Measurements from ENCODE around the gene ARID1B.

ARID1B gene

DNA sequence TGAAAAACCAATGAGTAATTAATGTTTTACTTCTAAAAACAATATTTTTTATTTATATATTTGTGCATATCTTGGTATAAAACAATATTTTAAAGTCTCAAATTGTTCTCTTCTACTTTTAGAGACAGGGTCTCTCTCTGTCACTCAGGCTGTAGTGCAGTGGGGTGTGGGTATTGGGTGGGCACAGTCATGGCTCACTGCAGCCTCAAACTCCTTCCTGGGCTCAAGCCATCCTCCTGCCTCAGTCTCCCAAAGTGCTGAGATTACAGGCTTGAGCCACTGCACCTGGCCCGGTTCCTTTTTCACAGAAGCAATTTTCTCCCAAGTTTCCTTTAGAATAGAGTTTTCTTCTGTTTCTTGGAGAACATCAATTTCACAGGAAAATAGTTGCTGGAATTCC, 443.3 kb downstream of the ARID1B start:
- peaks cover 2% of the 10 kb centered on the region for H3K27me3 Mint-ChIP-seq
- H3K4me3 Mint-ChIP-seq = peak overlapping the region; percentile 81
- peak overlapping the region; percentile 89 for H3K27ac Mint-ChIP-seq
- DNase-seq = peak; percentile 25
- peaks cover 29% of the 10 kb centered on the region for H3K4me1 Mint-ChIP-seq (ENCODE audit: low read depth)
- no peaks in the 10 kb centered on the region for H3K36me3 Mint-ChIP-seq (ENCODE audit: low read depth)
- H3K9me3 Mint-ChIP-seq = no peaks in the 10 kb centered on the region

DNA sequence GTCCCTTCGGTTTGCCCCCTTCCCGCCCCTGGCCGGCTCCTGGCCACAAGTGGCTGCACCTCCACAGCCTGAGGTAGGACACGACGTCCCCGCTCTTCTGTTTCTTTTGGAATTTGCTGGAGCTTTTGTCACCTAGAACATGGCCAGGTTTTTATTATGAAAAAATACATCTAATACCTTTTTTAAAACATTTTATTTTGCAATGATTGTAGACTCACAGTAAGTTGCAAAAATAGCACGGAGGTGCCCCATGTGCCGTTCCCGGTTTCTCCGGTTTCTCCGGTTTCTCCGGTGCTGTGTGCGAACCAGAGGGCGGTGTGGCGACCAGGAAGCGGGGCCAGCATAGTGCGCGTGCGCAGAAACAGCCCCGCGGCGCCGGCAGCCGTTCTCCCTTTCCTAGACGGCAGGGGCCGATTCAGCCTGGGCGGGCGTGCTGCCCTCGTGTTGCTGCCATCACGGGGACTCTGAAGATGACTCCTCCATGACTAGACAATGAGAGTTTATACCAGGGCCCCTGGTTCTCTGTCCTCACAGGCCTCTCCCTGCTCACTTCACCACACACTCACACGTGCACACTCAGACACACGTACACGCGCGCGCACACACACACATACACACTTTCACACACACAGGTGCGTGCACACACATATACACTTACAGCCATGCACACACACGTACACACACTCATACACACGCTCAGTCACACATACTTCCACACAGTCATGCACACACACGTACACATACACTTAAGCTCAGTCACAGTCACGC, 444.1 kb downstream of the ARID1B start:
- H3K4me3 Mint-ChIP-seq = peak overlapping the region; percentile 81

DNA sequence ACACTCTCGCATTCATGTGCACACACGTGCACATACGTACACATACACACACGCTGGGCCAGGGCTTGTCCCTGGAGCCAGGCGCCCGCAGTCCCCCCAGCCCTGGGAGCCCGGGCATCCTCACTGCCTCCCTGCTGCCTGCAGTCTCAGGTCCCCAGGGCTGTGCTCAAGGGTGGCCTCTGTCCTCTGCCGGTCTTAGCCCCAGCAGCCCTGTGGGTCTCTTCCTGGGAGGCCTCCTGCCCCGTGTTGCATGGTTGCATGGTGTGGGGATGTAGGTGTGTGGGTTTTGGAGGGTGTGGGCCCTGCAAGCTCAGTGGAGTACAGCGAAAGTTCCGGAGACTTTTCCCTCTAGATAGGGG, 444.6 kb downstream of the ARID1B start:
- DNase-seq = no peak
- Mint-ChIP-seq H3K27ac (peak overlapping the region; percentile 89), H3K4me3 (peak overlapping the region; percentile 81), H3K9me3 (no peaks in the 10 kb centered on the region), H3K36me3 (ENCODE audit: low read depth) (no peaks in the 10 kb centered on the region), H3K4me1 (ENCODE audit: low read depth) (peaks cover 29% of the 10 kb centered on the region), H3K27me3 (peaks cover 2% of the 10 kb centered on the region)

More for the DNA sequence above, 444.1 kb downstream of the ARID1B start:
- peak; percentile 90 for DNase-seq
- H3K36me3 Mint-ChIP-seq (ENCODE audit: low read depth) = no peaks in the 10 kb centered on the region
- H3K9me3 Mint-ChIP-seq = no peaks in the 10 kb centered on the region
- H3K27ac Mint-ChIP-seq = peak overlapping the region; percentile 89
- H3K4me1 Mint-ChIP-seq (ENCODE audit: low read depth) = peaks cover 29% of the 10 kb centered on the region
- peaks cover 2% of the 10 kb centered on the region for H3K27me3 Mint-ChIP-seq

DNA sequence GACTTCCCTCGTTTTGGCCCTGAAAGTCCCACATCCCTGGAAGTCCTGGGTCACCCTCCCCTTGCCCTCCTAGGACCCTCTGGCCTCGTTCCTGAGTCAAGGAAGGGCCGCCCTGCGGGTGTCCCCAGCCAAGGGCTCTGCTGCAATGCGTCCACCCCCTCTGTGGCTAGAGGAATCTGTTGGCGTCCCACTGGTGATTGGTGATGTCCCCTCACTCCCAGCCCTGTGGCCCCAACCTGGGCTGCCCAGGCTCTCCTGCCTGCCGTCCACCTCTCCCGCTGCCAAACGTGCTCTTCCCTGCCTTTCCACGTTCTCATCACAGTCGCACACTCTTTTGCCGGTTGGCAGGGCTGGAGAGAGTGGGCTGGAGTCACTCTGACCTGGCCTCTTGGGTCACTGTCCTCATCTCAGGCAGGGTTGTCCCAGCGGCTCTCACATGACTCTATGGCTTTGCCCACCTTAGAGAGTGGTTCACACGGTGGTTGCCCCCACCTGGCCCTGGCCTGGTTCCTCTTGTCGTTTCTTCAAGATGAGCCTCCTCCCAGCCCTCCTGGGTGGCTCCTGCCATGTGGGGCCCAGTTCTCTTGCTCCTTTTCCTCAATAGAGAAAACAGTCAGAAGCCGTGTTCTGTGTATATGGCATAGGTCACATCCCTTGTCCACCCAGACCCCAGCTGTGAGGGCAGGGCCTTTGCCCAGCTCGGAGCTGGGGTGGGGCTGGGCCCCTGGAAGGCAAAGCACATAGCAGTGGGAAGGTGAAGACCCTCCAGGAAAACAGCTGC, 445.2 kb downstream of the ARID1B start:
- Mint-ChIP-seq H3K36me3 (ENCODE audit: low read depth) (no peaks in the 10 kb centered on the region), H3K27me3 (peaks cover 2% of the 10 kb centered on the region), H3K27ac (no peak overlapping the region), H3K4me3 (no peak overlapping the region), H3K4me1 (ENCODE audit: low read depth) (peaks cover 35% of the 10 kb centered on the region), H3K9me3 (no peaks in the 10 kb centered on the region)
- DNase-seq = no peak

DNA sequence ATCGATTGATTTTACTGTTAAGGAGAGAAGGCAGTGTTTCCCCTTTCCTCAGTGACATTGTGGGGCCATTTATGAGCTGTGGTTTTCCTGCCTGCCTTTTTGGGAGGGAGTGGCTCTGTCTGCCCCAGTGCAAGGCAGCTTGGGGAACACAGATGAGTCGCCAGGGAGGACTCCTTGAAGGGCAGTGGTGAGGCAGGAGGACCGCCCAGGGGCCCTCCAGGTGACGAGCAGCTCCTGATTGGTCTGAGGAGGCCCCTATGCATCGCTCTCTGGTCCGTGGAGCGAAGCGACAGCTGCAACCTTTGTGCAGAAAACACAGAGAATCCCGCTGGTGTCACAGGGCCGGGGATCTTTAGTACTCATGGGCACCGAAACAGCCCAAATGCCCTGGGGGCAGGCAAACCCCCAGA, 445.8 kb downstream of the ARID1B start:
- Mint-ChIP-seq H3K27me3 (peaks cover 2% of the 10 kb centered on the region), H3K4me1 (ENCODE audit: low read depth) (peaks cover 41% of the 10 kb centered on the region), H3K27ac (no peak overlapping the region), H3K4me3 (no peak overlapping the region), H3K36me3 (ENCODE audit: low read depth) (no peaks in the 10 kb centered on the region), H3K9me3 (no peaks in the 10 kb centered on the region)
- DNase-seq = no peak

DNA sequence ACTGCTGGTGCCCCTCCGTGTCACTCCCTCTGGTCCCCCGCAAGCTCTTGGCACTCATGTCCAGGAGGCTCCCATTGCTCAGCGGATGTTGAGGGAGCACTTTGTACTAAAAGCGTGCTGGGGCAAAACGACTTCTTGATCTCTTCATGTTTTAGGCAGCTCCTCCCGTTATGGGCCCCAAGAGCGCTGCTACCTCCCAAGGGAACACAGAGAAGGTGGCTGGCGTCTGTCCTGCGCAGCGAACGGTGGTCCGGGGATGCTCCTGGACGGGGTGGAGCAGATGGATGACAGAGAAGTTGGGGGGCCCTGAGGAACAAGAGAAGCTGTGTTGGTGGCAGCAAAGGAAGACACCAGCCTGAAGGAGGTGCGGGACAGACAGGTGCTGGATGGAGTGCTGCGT, 446.3 kb downstream of the ARID1B start:
- Mint-ChIP-seq H3K9me3 (no peaks in the 10 kb centered on the region), H3K4me3 (no peak overlapping the region), H3K4me1 (ENCODE audit: low read depth) (peaks cover 41% of the 10 kb centered on the region), H3K27ac (no peak overlapping the region), H3K27me3 (peaks cover 2% of the 10 kb centered on the region), H3K36me3 (ENCODE audit: low read depth) (no peaks in the 10 kb centered on the region)
- DNase-seq = no peak

DNA sequence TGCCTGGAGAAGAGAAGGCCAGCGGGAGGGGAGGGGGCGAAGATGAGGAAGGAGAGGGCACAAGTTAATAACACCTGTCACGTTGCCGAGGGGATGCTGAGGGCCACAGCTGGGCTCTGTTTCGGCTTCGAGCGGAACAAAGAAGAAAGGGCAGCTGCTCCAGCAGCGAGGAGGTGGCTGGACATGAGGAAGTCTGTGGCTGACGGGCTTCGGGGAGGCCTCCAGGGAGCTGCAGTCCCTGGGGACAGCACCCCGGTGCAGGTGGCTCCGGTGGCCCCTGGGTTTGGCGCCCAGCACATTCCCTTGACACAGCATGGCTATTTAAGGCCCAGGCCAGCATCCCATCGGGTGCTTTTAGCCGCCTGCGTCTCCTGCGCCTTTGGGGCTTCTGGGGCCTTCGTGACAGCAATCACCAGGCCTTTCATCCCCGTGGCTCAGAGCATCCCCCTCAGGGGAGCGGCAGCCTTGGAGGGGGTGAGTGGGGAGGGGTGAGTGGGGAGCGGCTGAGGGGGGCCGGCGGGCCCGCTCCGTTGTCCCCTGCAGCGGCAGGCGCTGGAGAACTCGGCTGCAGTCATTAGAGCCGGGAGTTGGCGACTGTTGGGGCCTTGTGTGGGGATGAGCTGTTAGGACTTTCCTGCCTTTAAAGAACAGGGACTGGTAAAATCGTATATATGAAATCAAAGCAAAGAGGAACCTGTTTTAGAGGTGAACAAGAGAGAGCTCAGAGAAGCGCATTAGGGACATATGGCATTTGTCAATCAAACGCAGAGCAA, 447.2 kb downstream of the ARID1B start:
- Mint-ChIP-seq H3K4me1 (ENCODE audit: low read depth) (peaks cover 45% of the 10 kb centered on the region), H3K9me3 (no peaks in the 10 kb centered on the region), H3K27me3 (peaks cover 2% of the 10 kb centered on the region), H3K36me3 (ENCODE audit: low read depth) (no peaks in the 10 kb centered on the region), H3K4me3 (no peak overlapping the region), H3K27ac (no peak overlapping the region)
- no peak for DNase-seq

DNA sequence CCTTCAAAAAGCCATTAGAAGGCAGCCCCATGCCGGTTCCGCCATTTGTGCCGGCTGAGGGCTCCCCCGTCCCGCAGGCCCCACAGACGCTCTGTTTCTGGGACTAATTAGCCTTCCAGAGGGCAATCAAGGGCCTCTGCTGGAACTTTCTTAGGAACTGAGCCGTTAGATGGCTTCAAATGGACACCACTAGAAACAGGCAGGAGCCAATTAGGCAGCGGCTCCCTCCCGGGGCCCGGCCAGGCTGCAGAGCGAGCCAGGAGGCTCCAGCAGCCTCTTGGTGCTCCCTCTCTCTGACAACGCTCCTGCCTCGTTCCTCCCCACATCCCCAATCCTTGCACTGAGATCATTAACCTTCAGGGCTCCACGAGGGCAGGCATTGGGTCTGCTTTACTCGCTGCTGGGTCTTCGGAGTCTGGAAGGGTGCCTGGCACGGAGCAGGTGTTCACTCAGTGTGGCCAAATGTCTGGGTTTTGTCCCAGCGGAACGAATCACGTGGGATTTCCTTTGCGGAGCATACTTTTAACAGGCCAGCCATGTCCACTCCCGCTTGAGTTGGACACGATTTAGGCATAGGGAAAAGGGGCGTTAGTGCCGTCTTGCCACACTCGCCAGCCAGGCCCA, 447.9 kb downstream of the ARID1B start:
- Mint-ChIP-seq H3K9me3 (no peaks in the 10 kb centered on the region), H3K27ac (no peak overlapping the region), H3K27me3 (peaks cover 2% of the 10 kb centered on the region), H3K36me3 (ENCODE audit: low read depth) (no peaks in the 10 kb centered on the region), H3K4me3 (no peak overlapping the region), H3K4me1 (ENCODE audit: low read depth) (peaks cover 42% of the 10 kb centered on the region)
- DNase-seq = no peak

DNA sequence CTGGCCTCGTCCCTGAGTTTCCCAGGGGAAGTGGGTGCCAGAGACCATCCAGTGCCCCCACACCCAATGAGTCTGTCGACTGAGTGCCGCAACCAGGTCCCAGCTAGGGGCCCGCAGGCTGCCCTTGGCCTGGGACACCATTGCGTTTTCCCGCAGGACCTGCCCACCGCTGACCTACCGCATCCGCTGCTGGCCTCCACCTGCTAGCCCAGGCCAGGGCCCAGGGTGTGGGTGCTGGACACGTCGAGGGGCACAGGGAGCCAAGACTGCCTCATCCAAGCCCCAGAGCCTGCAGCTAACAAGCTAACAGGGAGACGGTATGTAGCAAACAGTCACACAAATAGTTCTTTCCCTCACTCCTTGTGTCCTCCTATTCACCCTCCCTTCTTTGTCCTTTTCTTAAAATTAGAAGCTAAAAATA, 448.4 kb downstream of the ARID1B start:
- Mint-ChIP-seq H3K27ac (no peak overlapping the region), H3K9me3 (no peaks in the 10 kb centered on the region), H3K4me3 (no peak overlapping the region), H3K27me3 (peaks cover 2% of the 10 kb centered on the region), H3K36me3 (ENCODE audit: low read depth) (no peaks in the 10 kb centered on the region), H3K4me1 (ENCODE audit: low read depth) (peaks cover 40% of the 10 kb centered on the region)
- DNase-seq = no peak

DNA sequence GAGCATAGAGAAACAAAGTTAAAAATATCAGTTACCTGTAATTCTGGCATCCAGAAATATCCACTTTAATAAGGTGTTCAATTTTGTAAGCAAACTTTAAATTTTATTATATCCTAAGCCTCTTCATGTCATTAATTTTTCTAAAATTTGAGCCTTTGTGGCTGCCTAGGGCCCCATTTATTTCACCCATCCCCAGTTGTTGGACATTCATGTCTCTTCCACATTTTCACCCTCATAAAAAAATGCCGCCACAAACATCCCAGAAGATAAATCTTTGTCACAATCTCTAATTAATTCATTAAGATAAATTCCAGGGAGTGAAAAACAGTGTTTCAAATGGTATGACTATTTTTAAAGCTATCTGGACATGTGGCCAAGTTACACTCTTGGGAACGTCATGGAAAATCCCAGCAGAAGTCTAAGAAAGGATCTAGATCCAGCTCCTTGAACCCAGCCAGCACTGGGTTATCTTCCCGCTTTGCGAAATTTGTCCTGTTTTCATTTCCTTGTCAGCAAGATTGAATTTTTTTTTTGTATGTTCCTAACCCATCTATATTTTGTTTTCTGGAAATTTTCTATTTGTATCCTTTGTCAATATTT, 448.9 kb downstream of the ARID1B start:
- peaks cover 2% of the 10 kb centered on the region for H3K27me3 Mint-ChIP-seq
- H3K4me3 Mint-ChIP-seq = no peak overlapping the region
- no peak for DNase-seq
- H3K9me3 Mint-ChIP-seq = no peaks in the 10 kb centered on the region
- no peak overlapping the region for H3K27ac Mint-ChIP-seq
- no peaks in the 10 kb centered on the region for H3K36me3 Mint-ChIP-seq (ENCODE audit: low read depth)
- peaks cover 35% of the 10 kb centered on the region for H3K4me1 Mint-ChIP-seq (ENCODE audit: low read depth)

DNA sequence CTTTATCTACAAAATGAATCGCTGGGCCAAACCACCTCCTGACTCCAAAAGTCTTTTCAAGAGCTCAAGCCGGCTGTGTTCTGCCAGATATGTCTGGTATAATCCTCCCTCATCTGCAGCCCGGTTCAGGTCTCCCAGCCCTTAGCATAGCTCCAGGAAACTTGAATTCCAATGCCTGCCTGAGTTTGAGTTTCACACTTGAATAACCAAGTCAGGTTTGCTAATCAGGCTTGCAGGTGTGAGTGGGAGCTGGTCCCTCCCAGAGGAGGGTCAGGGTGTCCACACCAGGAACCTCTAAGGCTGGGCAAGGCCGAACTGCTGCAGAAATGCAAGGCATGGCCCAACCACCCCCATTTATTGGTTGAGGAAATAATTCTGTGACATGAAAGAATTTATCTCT, 449.6 kb downstream of the ARID1B start:
- Mint-ChIP-seq H3K27ac (no peak overlapping the region), H3K4me1 (ENCODE audit: low read depth) (peaks cover 29% of the 10 kb centered on the region), H3K36me3 (ENCODE audit: low read depth) (no peaks in the 10 kb centered on the region), H3K4me3 (no peak overlapping the region), H3K9me3 (no peaks in the 10 kb centered on the region), H3K27me3 (peaks cover 3% of the 10 kb centered on the region)
- no peak for DNase-seq

DNA sequence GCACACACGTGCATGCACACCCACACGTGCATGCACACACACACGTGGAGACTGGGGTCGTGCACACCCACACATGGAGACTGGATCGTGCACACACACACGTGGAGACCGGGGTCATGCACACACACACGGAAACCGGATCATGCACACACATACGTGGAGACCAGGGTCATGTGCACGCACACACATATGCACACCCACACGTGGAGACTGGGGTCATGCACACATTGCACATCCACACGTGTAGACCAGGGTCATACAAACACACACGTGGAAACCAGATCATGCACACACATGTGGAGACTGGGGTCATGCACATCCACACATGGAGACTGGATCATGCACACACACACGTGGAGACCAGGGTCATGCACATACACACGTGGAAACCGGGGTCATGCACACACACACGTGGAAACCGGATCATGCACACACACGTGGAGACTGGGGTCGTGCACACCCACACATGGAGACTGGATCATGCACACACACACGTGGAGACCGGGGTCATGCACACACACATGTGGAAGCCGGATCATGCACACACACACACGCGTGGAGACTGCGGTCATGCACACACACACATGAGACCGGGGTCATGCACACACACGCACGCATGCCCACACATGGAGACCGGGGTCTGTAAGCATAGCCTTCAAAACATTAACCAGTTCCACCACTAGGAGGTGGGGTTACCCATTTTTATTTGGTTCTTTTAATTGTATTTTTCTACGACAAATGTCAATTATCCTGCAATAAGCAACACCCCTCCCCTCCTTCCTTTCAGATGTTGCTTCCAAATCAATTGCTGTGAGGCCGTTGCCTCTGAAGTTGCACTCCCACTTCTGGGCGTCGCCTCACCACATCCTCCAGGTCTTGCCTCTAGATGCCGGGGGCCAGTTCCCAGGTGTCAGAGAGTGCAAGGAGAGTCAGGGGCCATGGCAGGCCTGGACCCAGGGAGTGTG, 450.3 kb downstream of the ARID1B start:
- H3K27ac Mint-ChIP-seq = no peak overlapping the region
- peaks cover 25% of the 10 kb centered on the region for H3K4me1 Mint-ChIP-seq (ENCODE audit: low read depth)
- DNase-seq = no peak
- H3K36me3 Mint-ChIP-seq (ENCODE audit: low read depth) = no peaks in the 10 kb centered on the region
- no peaks in the 10 kb centered on the region for H3K9me3 Mint-ChIP-seq
- no peak overlapping the region for H3K4me3 Mint-ChIP-seq
- H3K27me3 Mint-ChIP-seq = peaks cover 8% of the 10 kb centered on the region

DNA sequence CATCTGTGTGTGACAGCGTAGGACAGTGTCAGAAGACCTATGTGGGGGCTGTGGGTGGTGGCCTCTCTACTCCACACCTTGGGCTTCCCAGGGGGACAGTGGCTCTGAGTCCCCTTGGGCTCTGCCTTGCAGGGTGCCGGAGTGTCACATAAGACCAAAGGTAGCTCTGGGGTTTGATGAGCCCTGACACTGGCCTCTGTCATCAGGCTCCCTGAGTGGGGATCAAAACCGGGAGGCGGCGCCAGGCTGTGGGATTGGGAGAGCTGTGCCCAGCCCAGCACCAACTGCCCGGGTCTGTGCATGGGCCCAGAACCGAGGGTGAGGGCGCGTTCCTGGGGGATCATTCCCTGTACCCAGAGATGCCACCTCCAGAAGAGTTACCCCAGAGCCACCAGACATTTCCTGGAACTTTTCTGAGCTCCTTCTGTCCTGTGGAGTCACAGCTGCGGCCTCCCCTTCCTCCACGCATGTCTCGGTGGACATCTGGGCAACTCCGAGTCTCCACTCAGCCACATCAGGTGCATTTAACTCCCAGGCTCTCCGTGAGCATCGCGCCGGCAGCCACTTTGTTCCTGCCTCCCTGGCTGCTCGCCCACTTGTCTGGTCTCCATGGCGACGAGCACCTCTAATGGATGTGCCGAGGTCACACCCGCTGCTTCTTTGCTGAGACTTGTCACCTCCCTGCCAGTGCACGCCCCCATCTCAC, 451.4 kb downstream of the ARID1B start:
- H3K36me3 Mint-ChIP-seq (ENCODE audit: low read depth) = no peaks in the 10 kb centered on the region
- H3K4me3 Mint-ChIP-seq = no peak overlapping the region
- H3K9me3 Mint-ChIP-seq = no peaks in the 10 kb centered on the region
- no peak overlapping the region for H3K27ac Mint-ChIP-seq
- H3K4me1 Mint-ChIP-seq (ENCODE audit: low read depth) = peaks cover 18% of the 10 kb centered on the region
- peaks cover 19% of the 10 kb centered on the region for H3K27me3 Mint-ChIP-seq
- peak; percentile 28 for DNase-seq

All from activated T-cell treated with anti-CD3 and anti-CD28 coated beads, Interleukin-2, amount 50 U/mL, for 24 hours (primary cell).